Thymus (tissue), 11 donors: ENCODE results near the gene SV2A. TPM values are rescaled to one million over a fixed set of nuclear protein-coding genes. Genes with fewer than 3 reads are reported as not detected.

ENCODE experiments used
- DNase-seq, 9 donors: peaks; one replicate each; pipeline ENCODE4 v3.0.0-alpha.2; 2013; ENCODE audit warnings: low spot score in 9 of 9, low read depth in 6 of 9, missing footprints in 1 of 9
- H3K27ac ChIP-seq, 2 donors: one replicate each; pipeline ENCODE4 v1.5.1; 2013; ENCODE audit warnings: control low read depth in 1 of 2, low read depth in 1 of 2, low read length in 1 of 2, mild to moderate bottlenecking in 1 of 2, moderate library complexity in 1 of 2
- H3K27me3 ChIP-seq, 2 donors: one replicate each; pipeline ENCODE4 v1.5.1; 2013; ENCODE audit warnings: low read length in 1 of 2; ENCODE audit not compliant: control insufficient read depth in 2 of 2, insufficient read depth in 1 of 2
- H3K36me3 ChIP-seq, 2 donors: one replicate each; pipeline ENCODE4 v1.5.1; 2013; ENCODE audit warnings: low read length in 1 of 2, mild to moderate bottlenecking in 1 of 2, moderate library complexity in 1 of 2; ENCODE audit not compliant: control insufficient read depth in 2 of 2, insufficient read depth in 2 of 2
- H3K4me1 ChIP-seq, 2 donors: one replicate each; pipeline ENCODE4 v1.5.1; 2013; ENCODE audit warnings: low read length in 2 of 2; ENCODE audit not compliant: control insufficient read depth in 2 of 2, insufficient read depth in 2 of 2
- H3K4me3 ChIP-seq, 2 donors: one replicate each; pipeline ENCODE4 v1.5.1; 2013; ENCODE audit warnings: low read length in 2 of 2, control low read depth in 1 of 2, mild to moderate bottlenecking in 1 of 2
- H3K9me3 ChIP-seq, 2 donors: one replicate each; pipeline ENCODE4 v1.5.1; 2013; ENCODE audit warnings: low read length in 1 of 2, mild to moderate bottlenecking in 1 of 2; ENCODE audit not compliant: control insufficient read depth in 2 of 2, insufficient read depth in 1 of 2
- WGBS: extraction: QIAGEN DNeasy Blood & Tissue Kit; methylation state at CpG from one replicate; pipeline ENCODE4 v1.1.7; 2013; 5-methylcytosine and 5-hydroxymethylcytosine counted together
- polyA plus RNA-seq: library from polyadenylated mRNA; stranded (reverse); fragments of 200-250 nt; gene quantifications from one replicate; pipeline ENCODE4 v1.2.3, GENCODE V29; 2013
- total RNA-seq: library from RNA; stranded (reverse); fragments of 120-200 nt; gene quantifications from one replicate; pipeline ENCODE4 v1.2.4, GENCODE V29; 2013
- donor health status: healthy.

SV2A gene
- total and polyA plus RNA-seq, 2 donors, result 1.8 to 2.0 TPM

DNA sequence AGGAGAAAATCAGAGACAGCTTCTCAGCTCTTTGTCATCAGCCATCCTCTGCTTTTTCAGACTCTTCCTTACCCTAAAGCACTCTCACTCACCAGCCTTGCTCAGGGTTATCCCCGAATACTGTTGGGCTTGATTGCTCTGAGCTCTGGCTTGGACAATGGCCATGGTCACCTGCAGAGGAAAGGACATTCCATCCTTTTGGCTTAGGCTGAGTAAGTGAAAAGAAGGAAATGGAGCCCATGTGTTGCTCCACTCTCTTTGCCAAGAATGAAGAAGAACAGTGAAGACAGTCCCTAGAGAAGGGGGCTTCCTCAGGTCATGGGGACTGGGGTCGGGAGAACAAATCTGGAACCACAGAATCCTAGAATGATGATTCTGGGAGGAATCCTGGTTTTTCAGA is 16.7 kb upstream of the SV2A start:
- H3K9me3 ChIP-seq, result no peaks in the 10 kb centered on the region
- H3K27ac ChIP-seq, result no peak overlapping the region
- DNase-seq, result no peak
- peaks cover 6 to 26% of the 10 kb centered on the region in 2 donors for H3K4me1 ChIP-seq
- no peaks in the 10 kb centered on the region for H3K27me3 ChIP-seq
- H3K4me3 ChIP-seq, result no peak overlapping the region
- WGBS, result 94% methylated on average over 2 of the region's 2 CpGs
- no peaks in the 10 kb centered on the region for H3K36me3 ChIP-seq

GRCh38 chr1:149933208-149933607 is 15.6 kb upstream of the SV2A start:
- Histone ChIP-seq H3K27ac (no peak overlapping the region), H3K27me3 (no peaks in the 10 kb centered on the region), H3K36me3 (no peaks in the 10 kb centered on the region), H3K4me3 (no peak overlapping the region), H3K4me1 (peaks cover 9 to 32% of the 10 kb centered on the region in 2 donors), H3K9me3 (no peaks in the 10 kb centered on the region)
- DNase-seq, result no peak
- 98% methylated on average over 4 of the region's 4 CpGs for WGBS

- 98% methylated on average over 8 of the region's 8 CpGs for whole genome bisulfite sequencing
- Histone ChIP-seq H3K4me3 (no peak overlapping the region), H3K4me1 (peaks cover 3 to 27% of the 10 kb centered on the region in 2 donors), H3K9me3 (no peaks in the 10 kb centered on the region), H3K27ac (no peak overlapping the region), H3K36me3 (no peaks in the 10 kb centered on the region), H3K27me3 (no peaks in the 10 kb centered on the region)
- no peak for DNase-seq
Observed at GRCh38 chr1:149932474-149932873, 14.8 kb upstream of the SV2A start.

DNA sequence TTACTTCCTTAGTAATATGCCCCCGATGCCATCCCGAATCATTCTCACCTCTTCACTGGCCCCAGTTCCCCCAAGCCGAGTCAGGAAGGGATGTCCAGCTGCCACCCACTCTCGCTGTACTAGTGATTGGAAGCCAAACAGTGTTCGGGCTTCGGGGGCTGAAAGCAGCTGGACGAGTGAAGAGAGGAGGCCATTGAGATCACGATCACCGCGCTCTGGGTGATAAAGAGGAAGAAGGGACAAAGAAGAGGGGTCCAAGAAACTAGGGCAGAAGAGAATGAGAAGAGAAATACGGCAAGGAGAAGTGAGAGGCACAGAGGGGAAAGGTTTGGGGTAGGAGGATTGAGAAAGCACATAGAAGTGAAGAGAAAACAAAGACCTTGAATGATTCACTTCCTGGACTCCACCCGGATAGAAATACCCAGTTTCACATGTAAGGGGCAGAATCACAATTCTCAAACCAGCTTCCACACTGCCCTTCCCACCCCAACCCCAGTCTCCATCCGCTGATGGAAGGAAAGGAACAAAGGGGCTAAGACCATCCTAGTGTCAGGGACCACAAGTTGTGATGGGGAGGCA is 13.7 kb upstream of the SV2A start:
- Histone ChIP-seq H3K4me1 (peaks cover 9 to 23% of the 10 kb centered on the region in 2 donors), H3K4me3 (no peak overlapping the region), H3K27me3 (no peaks in the 10 kb centered on the region), H3K36me3 (peaks cover 3 to 5% of the 10 kb centered on the region in 2 donors), H3K27ac (no peak overlapping the region), H3K9me3 (no peaks in the 10 kb centered on the region)
- no peak for DNase-seq
- 92% methylated on average over 13 of the region's 13 CpGs for WGBS

- DNase-seq, result no peak
- 96% methylated on average over 2 of the region's 2 CpGs for WGBS
- H3K27ac ChIP-seq, result no peak overlapping the region
Observed at GRCh38 chr1:149929856-149930255, 12.2 kb upstream of the SV2A start.

GRCh38 chr1:149928401-149928724 is 10.7 kb upstream of the SV2A start:
- no peaks in the 10 kb centered on the region for H3K9me3 ChIP-seq
- 3% methylated on average over 1 of the region's 1 CpG for WGBS
- no peaks in the 10 kb centered on the region for H3K27me3 ChIP-seq
- H3K4me1 ChIP-seq, result peaks cover 12 to 29% of the 10 kb centered on the region in 2 donors
- peaks cover 30 to 34% of the 10 kb centered on the region in 2 donors for H3K36me3 ChIP-seq
- no peak for DNase-seq
- H3K27ac ChIP-seq, result peak overlapping the region; percentile 99
- peak overlapping the region; percentile 60 to 93 for H3K4me3 ChIP-seq

More at GRCh38 chr1:149929856-149930255, 12.2 kb upstream of the SV2A start:
- Histone ChIP-seq H3K36me3 (peaks cover 15 to 19% of the 10 kb centered on the region in 2 donors), H3K4me3 (no peak overlapping the region), H3K4me1 (peaks cover 12 to 29% of the 10 kb centered on the region in 2 donors), H3K27me3 (no peaks in the 10 kb centered on the region), H3K9me3 (no peaks in the 10 kb centered on the region)

DNA sequence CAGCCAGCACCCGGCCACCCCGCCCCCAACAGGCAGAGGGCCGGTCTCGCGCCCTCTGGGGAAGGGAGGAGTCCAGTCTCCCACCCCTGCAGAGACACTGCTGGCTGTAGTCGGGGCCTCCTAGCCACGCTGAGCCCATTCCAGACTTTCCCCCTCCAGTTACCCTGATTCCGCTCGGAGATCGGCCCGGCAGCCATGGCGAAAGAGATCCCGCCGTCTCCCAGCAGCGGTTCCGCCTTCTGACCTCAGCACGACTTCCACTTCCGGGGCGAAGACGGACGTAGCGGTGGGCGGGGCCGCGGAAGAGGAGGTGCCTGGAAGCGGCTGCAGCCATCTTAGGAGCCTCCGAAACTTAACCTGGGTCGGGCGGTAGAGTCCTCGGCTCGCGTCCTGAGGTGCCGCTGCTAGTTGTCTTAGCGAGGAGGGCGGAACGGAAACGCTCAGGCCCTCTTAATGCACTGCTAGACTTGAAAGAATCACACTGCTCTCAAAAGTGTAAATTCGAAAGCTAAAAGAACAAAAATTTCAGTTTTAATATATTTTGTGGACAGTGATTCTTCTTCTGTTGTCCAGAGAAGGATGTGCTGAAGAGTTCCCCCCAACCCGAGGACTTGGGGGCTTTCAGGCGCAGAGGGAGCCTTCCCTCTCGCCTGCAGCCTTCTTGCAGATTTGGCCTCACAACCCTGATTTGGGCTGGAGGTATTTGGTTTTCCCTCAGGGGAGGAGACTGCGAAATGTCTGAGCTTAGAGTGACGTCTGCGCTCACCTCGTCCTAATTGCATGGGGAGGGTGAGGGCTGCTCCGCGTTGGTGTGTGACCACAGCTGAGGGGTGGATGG is 10.1 kb upstream of the SV2A start, which contains the start of gene SF3B4:
Gene SF3B4 (minus strand): TSS at position 241 of the 838 bp plus-strand sequence. CDS start 44 bp downstream, at position 197.
- Histone ChIP-seq H3K9me3 (no peaks in the 10 kb centered on the region), H3K4me3 (peak within 1 kb of the TSS; percentile 60 to 93), H3K27ac (peak within 1 kb of the TSS; percentile 99), H3K36me3 (peaks cover 35 to 40% of the 10 kb centered on the region in 2 donors), H3K27me3 (no peaks in the 10 kb centered on the region), H3K4me1 (peaks cover 12 to 29% of the 10 kb centered on the region in 2 donors)
- DNase-seq, result peak; percentile 87 to 97 (median 92)
- under 1% methylated on average over 47 of the region's 47 CpGs for WGBS

DNA sequence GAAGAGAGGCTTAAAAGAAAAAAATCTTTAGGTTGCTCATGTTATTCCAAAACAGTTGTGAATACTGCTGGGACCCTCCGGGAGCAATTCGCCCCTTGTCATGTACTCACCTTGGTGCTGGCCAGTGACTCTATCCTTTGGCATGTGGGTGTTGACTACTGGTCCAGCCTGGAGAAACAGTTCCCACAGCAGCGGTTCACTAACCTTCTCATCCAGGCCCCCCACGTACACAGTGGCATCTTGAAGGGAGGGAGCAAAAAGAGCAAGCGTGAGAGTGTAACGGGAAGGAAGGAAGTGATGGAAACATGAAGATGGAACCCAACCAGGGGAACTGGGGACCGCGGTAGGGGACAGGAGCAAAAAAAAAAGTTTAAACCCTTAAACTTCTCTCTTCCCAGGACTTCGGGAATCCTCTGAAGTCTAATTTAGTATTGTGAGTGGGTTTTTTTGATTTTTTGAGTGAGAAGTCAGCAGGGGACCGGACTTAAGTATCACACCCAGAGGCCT is 9.5 kb upstream of the SV2A start:
- WGBS, result 6% methylated on average over 10 of the region's 10 CpGs
- Histone ChIP-seq H3K4me1 (peaks cover 12 to 29% of the 10 kb centered on the region in 2 donors), H3K27ac (peak overlapping the region; percentile 99), H3K36me3 (peaks cover 37 to 45% of the 10 kb centered on the region in 2 donors), H3K27me3 (no peaks in the 10 kb centered on the region), H3K4me3 (peak overlapping the region; percentile 60 to 93), H3K9me3 (no peaks in the 10 kb centered on the region)
- DNase-seq, result no peak

- 96% methylated on average over 9 of the region's 9 CpGs for WGBS
- peaks cover 12 to 29% of the 10 kb centered on the region in 2 donors for H3K4me1 ChIP-seq
- no peak for DNase-seq
Observed at GRCh38 chr1:149926296-149926695, 8.7 kb upstream of the SV2A start.

More at GRCh38 chr1:149926296-149926695, 8.7 kb upstream of the SV2A start:
- Histone ChIP-seq H3K4me3 (no peak overlapping the region), H3K36me3 (peaks cover 37 to 48% of the 10 kb centered on the region in 2 donors), H3K27me3 (no peaks in the 10 kb centered on the region), H3K9me3 (no peaks in the 10 kb centered on the region), H3K27ac (no peak overlapping the region)
